Neural cell (in vitro differentiated cells): ENCODE results near the gene ATP2C2. TPM values are rescaled to one million over a fixed set of nuclear protein-coding genes. Genes with fewer than 3 reads are reported as not detected.

ENCODE experiments used
- H2AFZ ChIP-seq: fragments of 200-600, 300-800 bp; sonication (generic), shearing (Covaris generic); 2 replicates; pipeline ENCODE4 v1.6.0; 2014; ENCODE audit warnings: low read depth, mild to moderate bottlenecking, antibody characterized with exemption, low read length, moderate library complexity
- H3F3A ChIP-seq: fragments of 200-600 bp; shearing (Covaris generic); 2 replicates; pipeline ENCODE4 v1.6.1; 2016; ENCODE audit warnings: mild to moderate bottlenecking, moderate library complexity, mixed read lengths, antibody characterized with exemption, low read length; ENCODE audit not compliant: insufficient read depth, poor library complexity, severe bottlenecking
- H3K27ac ChIP-seq: fragments of 200-600, 300-800 bp; sonication (generic), shearing (Covaris generic); 2 replicates; pipeline ENCODE4 v1.5.1; 2014; ENCODE audit warnings: mild to moderate bottlenecking, low read length, moderate library complexity
- H3K27me3 ChIP-seq: fragments of 300-800, 200-600 bp; sonication (generic), shearing (Covaris generic); 2 replicates; pipeline ENCODE4 v1.6.0; 2014; ENCODE audit warnings: mild to moderate bottlenecking, low read depth, low read length, moderate library complexity; ENCODE audit not compliant: insufficient read depth
- H3K36me3 ChIP-seq: fragments of 300-800, 200-600 bp; sonication (generic), shearing (Covaris generic); 2 replicates; pipeline ENCODE4 v1.5.1; 2014; ENCODE audit warnings: mild to moderate bottlenecking, antibody characterized with exemption, low read length, moderate library complexity; ENCODE audit not compliant: insufficient read depth
- H3K4me2 ChIP-seq: fragments of 300-800, 200-600 bp; sonication (generic), shearing (Covaris generic); 2 replicates; pipeline ENCODE4 v1.6.0; 2014; ENCODE audit warnings: mild to moderate bottlenecking, low read length
- H3K4me3 ChIP-seq: fragments of 300-800, 200-600 bp; sonication (generic), shearing (Covaris generic); 2 replicates; pipeline ENCODE4 v1.5.1; 2014; ENCODE audit warnings: mild to moderate bottlenecking, low read length, moderate library complexity
- H3K79me2 ChIP-seq: fragments of 200-600 bp; shearing (Covaris generic); replicated peaks from 2 replicates; pipeline ENCODE4 v1.6.0; 2014; ENCODE audit warnings: mild to moderate bottlenecking, low read length, moderate library complexity; ENCODE audit not compliant: insufficient read depth
- H3K9ac ChIP-seq: fragments of 300-800, 200-600 bp; sonication (generic), shearing (Covaris generic); 2 replicates; pipeline ENCODE4 v1.6.1; 2016; ENCODE audit warnings: mild to moderate bottlenecking, low read length, mixed read lengths
- H3K9me2 ChIP-seq: fragments of 200-600 bp; shearing (Covaris generic); 2 replicates; pipeline ENCODE4 v1.6.1; 2016; ENCODE audit warnings: mild to moderate bottlenecking, low read length, mixed read lengths; ENCODE audit not compliant: insufficient read depth
- H3K9me3 ChIP-seq: fragments of 200-600, 300-800 bp; sonication (generic), shearing (Covaris generic); 2 replicates; pipeline ENCODE4 v1.6.1; 2016; ENCODE audit warnings: mild to moderate bottlenecking, mixed run types, low read length, moderate library complexity, mixed read lengths
- H4K20me1 ChIP-seq: fragments of 200-600 bp; shearing (Covaris generic); 2 replicates; pipeline ENCODE4 v1.6.1; 2016; ENCODE audit warnings: mild to moderate bottlenecking, mixed run types; ENCODE audit not compliant: insufficient read depth
- EP300 ChIP-seq: fragments of 450-650 bp; conservative IDR thresholded peaks from 2 replicates; pipeline ENCODE4 v1.6.1; 2014; ENCODE audit warnings: antibody characterized with exemption, mild to moderate bottlenecking, moderate library complexity; ENCODE audit not compliant: poor library complexity, severe bottlenecking
- EZH2 ChIP-seq: fragments of 200-600, 300-800 bp; shearing (Covaris generic), sonication (generic); IDR thresholded peaks from 2 replicates; pipeline ENCODE4 v1.6.1; 2014; ENCODE audit warnings: antibody characterized with exemption, low read length, borderline replicate concordance, mild to moderate bottlenecking; ENCODE audit not compliant: insufficient read depth, poor library complexity, severe bottlenecking
- MXI1 ChIP-seq: fragments of 450-650 bp; conservative IDR thresholded peaks from 2 replicates; pipeline ENCODE4 v1.6.1; 2014; ENCODE audit warnings: antibody characterized with exemption, mild to moderate bottlenecking; ENCODE audit not compliant: poor library complexity, severe bottlenecking
- POLR2AphosphoS5 ChIP-seq: IDR thresholded peaks from 2 replicates; pipeline ENCODE4 v1.6.1; 2012
- RAD21 ChIP-seq: fragments of 450-650 bp; conservative IDR thresholded peaks from 2 replicates; pipeline ENCODE4 v1.6.1; 2014; ENCODE audit warnings: antibody characterized with exemption, mild to moderate bottlenecking, moderate library complexity
- REST ChIP-seq: IDR thresholded peaks from 2 replicates; pipeline ENCODE4 v1.6.1; 2012; ENCODE audit warnings: borderline replicate concordance
- SMC3 ChIP-seq: fragments of 450-650 bp; conservative IDR thresholded peaks from 2 replicates; pipeline ENCODE4 v1.6.1; 2014; ENCODE audit warnings: antibody characterized with exemption, mild to moderate bottlenecking, moderate library complexity; ENCODE audit not compliant: poor library complexity
- TAF1 ChIP-seq: IDR thresholded peaks from 2 replicates; pipeline ENCODE4 v1.6.1; 2012; ENCODE audit warnings: low read depth
- polyA plus RNA-seq: library from polyadenylated mRNA; depleted of rRNA; stranded (reverse); fragments of >200 nt; gene quantifications from 2 replicates; pipeline ENCODE4 v1.2.3, GENCODE V29; 2014
- TF ChIP-seq, protein P1 (sequence below): fragments of 450-650 bp; IDR thresholded peaks from 2 replicates; pipeline ENCODE4 v1.5.1; 2014; ENCODE audit warnings: antibody characterized with exemption, mild to moderate bottlenecking, moderate library complexity; ENCODE audit not compliant: poor library complexity, severe bottlenecking

ATP2C2 gene
- polyA plus RNA-seq, 1 donor from 2014 or later: not detected

DNA sequence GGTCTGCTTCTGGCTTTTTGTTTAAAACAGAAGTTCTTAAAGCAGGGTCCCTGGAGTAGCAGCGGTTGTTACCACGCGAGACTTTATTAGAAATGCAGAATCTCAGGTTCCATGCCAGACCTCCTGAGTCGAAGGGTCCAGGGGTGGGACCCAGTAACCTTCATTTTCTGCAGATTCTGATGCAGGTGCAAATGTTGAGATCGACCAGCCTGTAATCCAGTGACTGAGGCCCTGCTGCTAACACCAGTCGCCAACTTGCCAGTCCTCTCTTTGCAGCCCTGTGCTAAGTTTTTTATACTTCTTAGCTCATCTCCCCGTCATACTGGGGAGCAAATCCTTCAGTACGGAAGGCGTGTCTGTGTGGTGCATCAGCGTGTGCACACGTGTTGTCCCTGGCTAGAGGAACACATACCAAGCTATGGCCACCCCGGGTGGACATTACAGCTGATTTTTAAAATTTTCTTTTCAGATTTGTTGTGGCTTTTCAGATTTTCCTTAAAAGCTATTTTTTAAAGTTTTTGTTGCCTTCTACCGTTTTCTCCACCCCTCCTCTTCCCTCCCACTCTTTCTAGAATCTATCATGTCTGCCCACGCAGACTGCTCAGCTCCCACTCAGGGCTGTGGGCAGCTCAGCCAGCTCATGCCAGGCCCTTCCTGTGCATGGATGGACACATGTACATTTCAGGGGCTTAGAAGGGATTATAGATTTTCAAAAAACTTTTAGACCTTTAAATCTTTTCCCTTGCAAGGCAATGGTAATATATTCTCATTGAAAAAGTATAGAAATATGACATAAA lies 78.5 kb downstream of the ATP2C2 start:
- Histone ChIP-seq H3K9ac (no peak overlapping the region), H3K9me3 (no peaks in the 10 kb centered on the region), H3K4me3 (no peak overlapping the region), H3K27me3 (no peaks in the 10 kb centered on the region), H3K9me2 (no peaks in the 10 kb centered on the region), H4K20me1 (no peaks in the 10 kb centered on the region), H2AFZ (no peak overlapping the region), H3K4me2 (no peak overlapping the region), H3K79me2 (no peaks in the 10 kb centered on the region), H3K27ac (no peak overlapping the region), H3K36me3 (no peaks in the 10 kb centered on the region), H3F3A (no peaks in the 10 kb centered on the region)
- no peak for TF ChIP-seq RAD21
- no peak for TF ChIP-seq TAF1
- no peak for TF ChIP-seq SMC3
- TF ChIP-seq POLR2AphosphoS5: no peak
- no peak for TF ChIP-seq EZH2
- no peak for TF ChIP-seq EP300
- TF ChIP-seq, protein P1, sequence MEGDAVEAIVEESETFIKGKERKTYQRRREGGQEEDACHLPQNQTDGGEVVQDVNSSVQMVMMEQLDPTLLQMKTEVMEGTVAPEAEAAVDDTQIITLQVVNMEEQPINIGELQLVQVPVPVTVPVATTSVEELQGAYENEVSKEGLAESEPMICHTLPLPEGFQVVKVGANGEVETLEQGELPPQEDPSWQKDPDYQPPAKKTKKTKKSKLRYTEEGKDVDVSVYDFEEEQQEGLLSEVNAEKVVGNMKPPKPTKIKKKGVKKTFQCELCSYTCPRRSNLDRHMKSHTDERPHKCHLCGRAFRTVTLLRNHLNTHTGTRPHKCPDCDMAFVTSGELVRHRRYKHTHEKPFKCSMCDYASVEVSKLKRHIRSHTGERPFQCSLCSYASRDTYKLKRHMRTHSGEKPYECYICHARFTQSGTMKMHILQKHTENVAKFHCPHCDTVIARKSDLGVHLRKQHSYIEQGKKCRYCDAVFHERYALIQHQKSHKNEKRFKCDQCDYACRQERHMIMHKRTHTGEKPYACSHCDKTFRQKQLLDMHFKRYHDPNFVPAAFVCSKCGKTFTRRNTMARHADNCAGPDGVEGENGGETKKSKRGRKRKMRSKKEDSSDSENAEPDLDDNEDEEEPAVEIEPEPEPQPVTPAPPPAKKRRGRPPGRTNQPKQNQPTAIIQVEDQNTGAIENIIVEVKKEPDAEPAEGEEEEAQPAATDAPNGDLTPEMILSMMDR: no peak
- TF ChIP-seq REST: no peak
- TF ChIP-seq MXI1: no peak

GRCh38 chr16:84448444-84448843 lies 80.1 kb downstream of the ATP2C2 start:
- Histone ChIP-seq H3K4me2 (no peak overlapping the region), H3F3A (no peaks in the 10 kb centered on the region), H3K9me3 (no peaks in the 10 kb centered on the region), H3K4me3 (no peak overlapping the region), H3K9ac (no peak overlapping the region), H2AFZ (no peak overlapping the region), H3K36me3 (no peaks in the 10 kb centered on the region), H3K27me3 (no peaks in the 10 kb centered on the region), H3K79me2 (no peaks in the 10 kb centered on the region), H3K9me2 (no peaks in the 10 kb centered on the region), H4K20me1 (no peaks in the 10 kb centered on the region), H3K27ac (no peak overlapping the region)
- TF ChIP-seq RAD21: no peak
- no peak for TF ChIP-seq TAF1
- TF ChIP-seq REST: no peak
- TF ChIP-seq SMC3: no peak
- no peak for TF ChIP-seq EP300
- no peak for TF ChIP-seq MXI1
- TF ChIP-seq POLR2AphosphoS5: no peak
- TF ChIP-seq, protein P1: no peak
- TF ChIP-seq EZH2: no peak
